ENCODE results near the gene RETREG1.

DNA sequence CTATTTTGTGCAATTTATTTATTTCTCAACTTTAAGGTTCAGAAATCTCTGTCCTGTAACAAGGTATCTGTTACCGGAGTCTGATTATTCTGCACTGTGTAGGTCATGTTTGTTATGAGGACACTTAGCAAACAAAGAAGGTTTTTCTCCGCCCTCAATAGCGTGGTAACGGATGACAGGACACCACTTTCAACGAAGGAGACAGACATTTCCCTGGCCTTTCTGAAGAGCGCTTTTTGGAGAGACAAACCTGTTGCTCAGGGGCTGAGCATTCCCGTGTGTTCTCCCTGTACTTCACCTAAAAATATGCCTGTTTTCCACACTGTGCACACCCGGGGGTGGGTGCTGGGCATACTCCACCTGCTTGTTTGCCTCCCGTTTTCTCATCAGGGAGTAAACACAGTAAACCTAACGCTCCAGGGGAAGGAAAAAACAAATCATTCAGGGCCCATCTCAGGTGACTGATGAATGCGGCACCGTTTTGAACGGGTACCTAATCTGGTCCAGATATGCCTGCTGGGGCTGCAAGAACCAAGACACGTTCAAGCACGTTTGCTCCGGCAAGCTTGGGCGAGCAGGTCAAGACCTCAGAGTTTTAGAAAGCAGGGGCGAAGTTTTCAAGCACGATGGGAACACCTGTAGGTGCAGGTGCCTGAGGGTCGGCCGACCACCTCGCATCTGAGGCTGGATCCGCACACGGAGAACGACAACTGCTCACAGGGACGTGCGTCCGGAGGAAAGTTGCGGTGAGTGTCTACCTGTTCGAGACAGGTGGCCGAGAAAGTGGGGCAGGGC lies 859 bp downstream of the RETREG1 start:
- TF ChIP-seq, protein P1, sequence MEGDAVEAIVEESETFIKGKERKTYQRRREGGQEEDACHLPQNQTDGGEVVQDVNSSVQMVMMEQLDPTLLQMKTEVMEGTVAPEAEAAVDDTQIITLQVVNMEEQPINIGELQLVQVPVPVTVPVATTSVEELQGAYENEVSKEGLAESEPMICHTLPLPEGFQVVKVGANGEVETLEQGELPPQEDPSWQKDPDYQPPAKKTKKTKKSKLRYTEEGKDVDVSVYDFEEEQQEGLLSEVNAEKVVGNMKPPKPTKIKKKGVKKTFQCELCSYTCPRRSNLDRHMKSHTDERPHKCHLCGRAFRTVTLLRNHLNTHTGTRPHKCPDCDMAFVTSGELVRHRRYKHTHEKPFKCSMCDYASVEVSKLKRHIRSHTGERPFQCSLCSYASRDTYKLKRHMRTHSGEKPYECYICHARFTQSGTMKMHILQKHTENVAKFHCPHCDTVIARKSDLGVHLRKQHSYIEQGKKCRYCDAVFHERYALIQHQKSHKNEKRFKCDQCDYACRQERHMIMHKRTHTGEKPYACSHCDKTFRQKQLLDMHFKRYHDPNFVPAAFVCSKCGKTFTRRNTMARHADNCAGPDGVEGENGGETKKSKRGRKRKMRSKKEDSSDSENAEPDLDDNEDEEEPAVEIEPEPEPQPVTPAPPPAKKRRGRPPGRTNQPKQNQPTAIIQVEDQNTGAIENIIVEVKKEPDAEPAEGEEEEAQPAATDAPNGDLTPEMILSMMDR (IDR thresholded peaks at IDR 0.05; ENCODE audit: low read length): no peak
- TF ChIP-seq EZH2 (IDR thresholded peaks at IDR 0.05; ENCODE audit: borderline replicate concordance, low read length): no peak
